GM12801 (cell line): ENCODE measurements around the gene NAT16.

ENCODE experiments used
- TF ChIP-seq, protein P1 (sequence below): IDR thresholded peaks from one replicate; pipeline ENCODE4 v1.5.1; 2011; ENCODE audit warnings: control low read depth; ENCODE audit not compliant: insufficient read length; ENCODE audit errors: extremely low read depth

Gene NAT16

DNA sequence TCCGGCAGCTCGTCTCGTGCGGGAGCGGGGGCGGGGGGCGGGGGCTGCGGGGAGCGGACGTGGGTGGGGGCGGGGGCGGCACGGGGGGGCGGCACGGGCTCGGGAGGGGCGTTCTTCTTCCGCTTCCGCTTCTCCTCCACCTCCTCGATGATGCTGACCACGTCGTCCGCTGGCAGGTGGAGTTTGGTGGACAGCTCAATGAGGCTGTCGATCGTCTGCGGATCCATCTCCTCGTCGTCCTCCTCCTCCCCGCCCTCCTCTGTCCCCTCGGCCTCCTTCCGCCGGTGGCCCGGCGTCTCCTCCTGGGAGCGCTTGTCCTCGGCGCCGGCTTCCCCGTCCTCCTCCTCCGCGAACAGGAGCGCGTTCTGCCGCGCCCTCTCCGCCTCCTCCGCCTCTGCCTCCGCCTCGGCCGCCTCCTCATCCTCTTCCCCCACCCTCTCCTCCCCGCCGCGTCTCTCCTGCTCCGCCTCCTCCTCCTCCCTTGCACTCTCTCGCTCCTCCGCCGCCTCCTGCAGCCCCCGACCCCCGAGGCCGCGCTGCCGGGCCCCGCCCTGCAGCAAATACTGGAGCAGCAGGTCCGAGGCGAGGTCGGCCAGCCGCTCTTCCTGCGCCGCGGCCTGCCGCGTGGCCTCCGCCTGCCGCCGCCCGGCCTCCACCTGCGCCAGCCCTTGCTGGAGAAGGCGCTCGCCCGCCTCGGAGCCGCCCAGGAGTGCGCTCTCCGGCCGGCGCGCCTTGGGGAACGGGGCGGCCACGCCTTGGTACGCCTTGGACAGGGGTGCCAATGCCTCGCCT, 16.6 kb downstream of the NAT16 start:
- TF ChIP-seq, protein P1, sequence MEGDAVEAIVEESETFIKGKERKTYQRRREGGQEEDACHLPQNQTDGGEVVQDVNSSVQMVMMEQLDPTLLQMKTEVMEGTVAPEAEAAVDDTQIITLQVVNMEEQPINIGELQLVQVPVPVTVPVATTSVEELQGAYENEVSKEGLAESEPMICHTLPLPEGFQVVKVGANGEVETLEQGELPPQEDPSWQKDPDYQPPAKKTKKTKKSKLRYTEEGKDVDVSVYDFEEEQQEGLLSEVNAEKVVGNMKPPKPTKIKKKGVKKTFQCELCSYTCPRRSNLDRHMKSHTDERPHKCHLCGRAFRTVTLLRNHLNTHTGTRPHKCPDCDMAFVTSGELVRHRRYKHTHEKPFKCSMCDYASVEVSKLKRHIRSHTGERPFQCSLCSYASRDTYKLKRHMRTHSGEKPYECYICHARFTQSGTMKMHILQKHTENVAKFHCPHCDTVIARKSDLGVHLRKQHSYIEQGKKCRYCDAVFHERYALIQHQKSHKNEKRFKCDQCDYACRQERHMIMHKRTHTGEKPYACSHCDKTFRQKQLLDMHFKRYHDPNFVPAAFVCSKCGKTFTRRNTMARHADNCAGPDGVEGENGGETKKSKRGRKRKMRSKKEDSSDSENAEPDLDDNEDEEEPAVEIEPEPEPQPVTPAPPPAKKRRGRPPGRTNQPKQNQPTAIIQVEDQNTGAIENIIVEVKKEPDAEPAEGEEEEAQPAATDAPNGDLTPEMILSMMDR, result no peak

DNA sequence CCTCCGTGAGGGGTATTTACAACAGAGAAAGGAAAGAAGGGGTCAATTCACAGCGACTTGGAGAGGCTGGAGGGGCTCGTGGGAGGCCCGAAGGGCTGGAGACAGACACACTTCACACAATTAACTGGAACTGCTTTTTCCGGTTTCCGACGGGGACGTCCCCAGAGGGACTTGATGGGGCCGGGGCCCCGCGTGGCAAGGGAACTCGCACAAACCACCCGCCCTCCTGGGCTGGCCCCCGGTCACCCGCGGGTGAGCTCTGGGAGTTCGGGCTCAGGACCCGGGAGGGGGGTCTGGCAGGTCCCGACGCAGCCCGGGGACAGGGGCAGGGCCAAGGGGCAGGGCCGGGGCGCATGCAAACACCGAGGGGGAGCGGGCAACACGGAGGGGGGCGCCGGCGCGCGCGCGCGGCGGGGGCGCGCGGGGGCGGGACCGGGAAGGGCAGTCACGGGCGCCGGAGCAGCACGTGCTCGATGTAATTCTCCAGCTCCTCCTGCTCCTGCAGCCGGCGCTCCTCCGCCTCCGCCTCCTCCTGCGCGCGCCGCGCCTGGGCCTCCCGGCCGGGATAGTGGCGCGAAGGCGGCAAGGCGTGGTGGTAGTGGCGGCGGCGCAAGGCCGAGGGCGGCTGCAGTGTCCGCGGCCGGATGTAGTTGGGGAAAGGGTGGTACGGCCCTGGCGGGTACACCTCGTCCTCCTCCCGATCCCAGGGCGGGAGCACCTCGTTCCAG, 17.4 kb downstream of the NAT16 start:
- TF ChIP-seq, protein P1, result no peak

DNA sequence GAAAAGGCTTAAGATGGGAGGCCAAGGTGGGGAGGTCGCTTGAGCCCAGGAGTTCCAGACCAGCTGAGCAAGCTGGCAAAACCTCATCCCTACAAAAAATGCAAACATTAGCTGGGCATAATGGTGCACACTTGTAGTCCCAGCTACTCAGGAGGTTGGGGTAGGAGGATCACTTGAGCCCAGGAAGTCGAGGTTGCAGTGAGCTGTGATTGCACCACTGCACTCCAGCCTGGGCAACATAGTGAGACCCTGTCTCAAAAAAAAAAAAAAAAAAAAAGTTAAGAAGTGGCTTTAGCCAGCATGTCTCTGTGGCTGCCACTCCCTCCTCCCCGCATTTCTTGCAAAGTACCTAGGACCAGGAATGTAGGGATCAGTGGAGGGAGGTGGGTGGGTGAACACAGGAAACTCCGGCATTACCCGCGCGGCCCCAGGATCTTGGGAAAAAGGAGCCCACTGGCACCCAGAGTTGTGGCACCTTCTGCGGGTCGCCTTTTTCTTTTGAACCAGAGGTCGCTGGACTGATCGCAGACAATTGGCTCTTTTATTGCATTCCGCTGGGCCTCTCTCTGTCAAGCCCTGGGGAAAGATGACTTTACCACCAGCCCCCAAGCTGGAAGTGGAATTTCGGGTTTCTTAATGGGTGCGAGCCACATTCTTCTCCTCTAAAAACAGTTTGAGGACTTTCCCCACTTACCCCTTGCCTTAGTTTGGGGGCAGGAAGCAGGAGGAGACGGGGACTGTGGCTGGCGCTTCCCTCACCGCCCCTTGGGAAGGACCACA, 18.2 kb downstream of the NAT16 start:
- TF ChIP-seq, protein P1, result no peak

DNA sequence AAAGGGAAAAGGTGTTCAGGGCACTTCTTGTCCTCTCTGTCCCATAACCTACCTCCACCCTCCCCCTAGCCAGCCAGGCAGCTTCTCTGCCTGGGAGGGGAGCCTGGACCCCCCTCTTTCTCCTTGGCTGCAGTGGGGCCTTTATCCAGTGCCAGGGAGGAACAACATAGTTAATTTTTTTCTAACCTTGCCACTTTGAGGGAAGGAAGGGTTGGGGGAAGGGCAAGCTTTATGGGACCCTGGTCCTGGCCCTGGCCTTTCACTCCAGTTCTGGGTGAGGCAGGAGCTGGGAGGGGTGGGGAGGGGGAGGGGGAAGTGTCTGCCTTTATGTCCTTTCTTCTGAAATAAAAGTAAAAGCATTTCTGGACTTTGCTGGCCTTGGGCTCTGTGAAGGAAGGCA, 19.2 kb downstream of the NAT16 start:
- TF ChIP-seq, protein P1, result no peak

DNA sequence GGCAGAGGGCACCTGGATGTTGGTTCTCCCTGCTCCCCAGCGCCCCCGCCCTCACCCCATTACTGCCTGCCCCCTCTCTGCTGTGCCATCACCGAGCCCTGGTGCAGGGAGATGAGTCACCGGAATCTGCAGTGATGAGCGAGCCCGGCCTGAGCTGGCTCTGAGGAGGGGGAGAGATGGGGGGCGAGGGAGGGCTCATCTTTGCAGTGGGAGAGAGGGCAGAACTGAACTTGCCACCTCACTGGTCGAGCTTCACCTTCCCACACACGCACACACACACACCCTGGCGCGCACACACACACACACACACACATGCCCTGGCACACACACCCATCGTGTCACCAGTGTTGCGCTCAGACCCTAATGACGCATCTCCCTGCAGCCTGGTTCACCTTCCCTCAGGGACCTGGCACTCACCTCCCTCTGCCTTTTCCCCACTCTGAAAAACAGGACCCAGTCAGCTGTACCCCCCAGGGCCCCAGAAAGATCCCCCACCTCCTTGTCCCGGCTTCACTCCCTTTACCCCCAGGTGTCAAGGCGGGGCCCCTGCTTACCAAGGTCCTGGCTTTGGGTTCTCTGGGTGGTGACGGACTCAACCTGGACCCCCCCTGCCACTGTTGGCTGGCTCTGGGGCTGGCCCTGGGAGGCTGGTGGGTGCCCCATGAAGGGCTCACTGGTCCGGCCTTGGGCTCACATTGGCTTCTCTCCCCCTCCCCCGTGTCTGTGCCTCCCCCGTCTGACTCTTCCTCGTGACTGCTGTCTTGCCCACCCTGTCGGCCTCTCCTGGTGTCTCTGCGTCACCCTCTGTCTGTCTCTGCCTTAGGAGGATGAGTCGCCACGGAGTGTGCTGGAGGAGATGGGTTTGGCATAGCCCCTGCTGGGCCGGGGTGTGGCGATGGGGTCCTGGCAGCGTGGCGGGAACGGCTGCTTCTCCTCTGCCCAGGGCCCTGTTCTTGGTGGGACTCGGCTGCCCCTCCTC, 20.1 kb downstream of the NAT16 start:
- TF ChIP-seq, protein P1, result no peak

DNA sequence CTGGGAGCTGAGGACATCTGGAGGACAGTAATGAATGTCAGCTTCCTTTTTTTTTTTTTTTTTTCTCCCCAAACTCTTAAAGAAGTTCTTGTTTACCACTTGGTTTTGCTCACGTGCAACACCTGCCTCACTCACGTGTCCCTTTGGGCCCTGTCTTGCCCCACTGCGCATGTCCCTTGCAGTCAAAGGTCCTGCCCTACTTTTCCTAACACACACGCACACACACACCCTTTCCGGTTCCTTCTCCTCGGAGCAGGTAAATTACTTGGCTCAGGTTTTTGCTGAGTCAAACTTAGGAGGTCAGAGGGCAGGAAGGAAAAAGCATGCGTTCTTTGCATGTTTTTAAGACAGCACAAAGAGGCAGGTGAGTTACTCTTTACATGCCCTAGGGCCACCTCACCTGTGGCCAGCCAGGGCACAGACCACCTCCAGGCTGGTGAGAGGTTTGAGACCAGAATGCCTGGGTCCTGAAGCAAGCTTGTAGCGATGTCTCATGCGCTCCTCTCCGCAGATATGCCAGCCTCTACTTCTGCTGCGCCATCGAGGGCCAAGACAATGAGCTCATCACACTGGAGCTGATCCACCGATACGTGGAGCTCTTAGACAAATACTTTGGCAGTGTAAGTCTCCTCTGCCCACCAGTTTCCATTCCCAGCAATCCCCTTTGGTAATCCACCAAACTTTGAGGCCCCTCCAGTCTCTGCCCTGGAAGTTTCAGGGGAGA, 23.1 kb downstream of the NAT16 start:
- TF ChIP-seq, protein P1, result no peak
